Neural cell (in vitro differentiated cells): ENCODE data around the gene TRIM43B.
"Not testable (repeated sequence)": the region's sequence is repeated elsewhere in the genome, so short reads cannot be mapped to it uniquely, and the experiment has no call there.

Source experiments
- EP300 ChIP-seq: fragments of 450-650 bp; conservative IDR thresholded peaks from 2 replicates; pipeline ENCODE4 v1.6.1; 2014; ENCODE audit warnings: antibody characterized with exemption, mild to moderate bottlenecking, moderate library complexity; ENCODE audit not compliant: poor library complexity, severe bottlenecking
- EZH2 ChIP-seq: fragments of 200-600, 300-800 bp; shearing (Covaris generic), sonication (generic); IDR thresholded peaks from 2 replicates; pipeline ENCODE4 v1.6.1; 2014; ENCODE audit warnings: antibody characterized with exemption, low read length, borderline replicate concordance, mild to moderate bottlenecking; ENCODE audit not compliant: insufficient read depth, poor library complexity, severe bottlenecking
- MXI1 ChIP-seq: fragments of 450-650 bp; conservative IDR thresholded peaks from 2 replicates; pipeline ENCODE4 v1.6.1; 2014; ENCODE audit warnings: antibody characterized with exemption, mild to moderate bottlenecking; ENCODE audit not compliant: poor library complexity, severe bottlenecking
- POLR2AphosphoS5 ChIP-seq: IDR thresholded peaks from 2 replicates; pipeline ENCODE4 v1.6.1; 2012
- RAD21 ChIP-seq: fragments of 450-650 bp; conservative IDR thresholded peaks from 2 replicates; pipeline ENCODE4 v1.6.1; 2014; ENCODE audit warnings: antibody characterized with exemption, mild to moderate bottlenecking, moderate library complexity
- SMC3 ChIP-seq: fragments of 450-650 bp; conservative IDR thresholded peaks from 2 replicates; pipeline ENCODE4 v1.6.1; 2014; ENCODE audit warnings: antibody characterized with exemption, mild to moderate bottlenecking, moderate library complexity; ENCODE audit not compliant: poor library complexity
- TAF1 ChIP-seq: IDR thresholded peaks from 2 replicates; pipeline ENCODE4 v1.6.1; 2012; ENCODE audit warnings: low read depth
- TF ChIP-seq, protein P1 (sequence below): fragments of 450-650 bp; IDR thresholded peaks from 2 replicates; pipeline ENCODE4 v1.5.1; 2014; ENCODE audit warnings: antibody characterized with exemption, mild to moderate bottlenecking, moderate library complexity; ENCODE audit not compliant: poor library complexity, severe bottlenecking

- TF ChIP-seq EZH2, EP300, RAD21, MXI1, POLR2AphosphoS5, TAF1, SMC3: not testable (repeated sequence)
- TF ChIP-seq, protein P1, sequence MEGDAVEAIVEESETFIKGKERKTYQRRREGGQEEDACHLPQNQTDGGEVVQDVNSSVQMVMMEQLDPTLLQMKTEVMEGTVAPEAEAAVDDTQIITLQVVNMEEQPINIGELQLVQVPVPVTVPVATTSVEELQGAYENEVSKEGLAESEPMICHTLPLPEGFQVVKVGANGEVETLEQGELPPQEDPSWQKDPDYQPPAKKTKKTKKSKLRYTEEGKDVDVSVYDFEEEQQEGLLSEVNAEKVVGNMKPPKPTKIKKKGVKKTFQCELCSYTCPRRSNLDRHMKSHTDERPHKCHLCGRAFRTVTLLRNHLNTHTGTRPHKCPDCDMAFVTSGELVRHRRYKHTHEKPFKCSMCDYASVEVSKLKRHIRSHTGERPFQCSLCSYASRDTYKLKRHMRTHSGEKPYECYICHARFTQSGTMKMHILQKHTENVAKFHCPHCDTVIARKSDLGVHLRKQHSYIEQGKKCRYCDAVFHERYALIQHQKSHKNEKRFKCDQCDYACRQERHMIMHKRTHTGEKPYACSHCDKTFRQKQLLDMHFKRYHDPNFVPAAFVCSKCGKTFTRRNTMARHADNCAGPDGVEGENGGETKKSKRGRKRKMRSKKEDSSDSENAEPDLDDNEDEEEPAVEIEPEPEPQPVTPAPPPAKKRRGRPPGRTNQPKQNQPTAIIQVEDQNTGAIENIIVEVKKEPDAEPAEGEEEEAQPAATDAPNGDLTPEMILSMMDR = not testable (repeated sequence)
Measured at GRCh38 chr2:95442474-95443099, 42.0 kb downstream of the TRIM43B start.
